ENCODE data around the gene RASGRP1. TPM values are rescaled to one million over a fixed set of nuclear protein-coding genes. Genes with fewer than 3 reads are reported as not detected.

The RASGRP1 gene
- total and polyA plus RNA-seq, 10 of the 15 experiments (the other 5 are each of a cell fraction or from before 2014, with no cell fraction given): 5.6 to 234 (median 20.9) TPM

DNA sequence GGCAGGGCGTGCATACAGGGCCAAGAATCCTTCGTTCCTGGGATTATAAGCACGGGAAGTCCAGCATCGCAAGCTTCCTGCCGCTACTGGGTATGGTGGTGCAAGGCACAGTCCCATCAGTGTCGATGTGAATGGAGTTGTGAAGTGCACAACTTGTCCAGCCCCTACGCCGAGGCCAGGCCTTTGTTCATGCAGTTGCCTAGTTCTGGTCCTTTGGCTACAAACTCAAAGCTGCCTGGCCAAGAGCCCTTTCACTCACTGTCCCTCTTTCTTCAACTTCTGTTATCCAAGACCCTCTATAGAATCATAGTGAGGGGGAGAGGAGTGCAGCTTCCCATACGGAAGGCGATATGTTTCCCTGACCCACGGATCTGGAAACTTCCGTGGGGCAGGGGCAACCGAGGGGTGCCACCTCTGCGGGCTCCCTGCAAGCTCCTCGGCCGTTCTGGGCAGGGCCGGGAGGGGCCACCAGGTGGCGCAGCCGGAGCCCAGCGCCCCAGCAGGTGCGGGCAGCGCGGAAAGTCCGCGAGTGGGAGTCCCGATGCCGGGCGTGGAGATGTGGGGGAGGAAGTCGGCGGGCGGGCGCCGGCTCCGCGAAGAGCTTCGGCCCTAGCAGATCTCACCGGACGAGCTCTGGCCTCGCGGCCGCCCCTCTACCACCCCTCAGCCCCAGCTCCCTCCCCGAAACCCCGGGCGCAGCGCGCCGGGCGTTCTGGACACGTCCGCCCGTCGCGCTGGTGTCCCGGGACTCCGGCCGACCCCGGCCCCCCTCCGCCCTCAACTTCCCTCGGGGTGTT, 693 bp downstream of the RASGRP1 start (continued):
- no peak for TF ChIP-seq BMI1 (IDR thresholded peaks at IDR 0.05; ENCODE audit: borderline replicate concordance)
- TF ChIP-seq, protein P1, sequence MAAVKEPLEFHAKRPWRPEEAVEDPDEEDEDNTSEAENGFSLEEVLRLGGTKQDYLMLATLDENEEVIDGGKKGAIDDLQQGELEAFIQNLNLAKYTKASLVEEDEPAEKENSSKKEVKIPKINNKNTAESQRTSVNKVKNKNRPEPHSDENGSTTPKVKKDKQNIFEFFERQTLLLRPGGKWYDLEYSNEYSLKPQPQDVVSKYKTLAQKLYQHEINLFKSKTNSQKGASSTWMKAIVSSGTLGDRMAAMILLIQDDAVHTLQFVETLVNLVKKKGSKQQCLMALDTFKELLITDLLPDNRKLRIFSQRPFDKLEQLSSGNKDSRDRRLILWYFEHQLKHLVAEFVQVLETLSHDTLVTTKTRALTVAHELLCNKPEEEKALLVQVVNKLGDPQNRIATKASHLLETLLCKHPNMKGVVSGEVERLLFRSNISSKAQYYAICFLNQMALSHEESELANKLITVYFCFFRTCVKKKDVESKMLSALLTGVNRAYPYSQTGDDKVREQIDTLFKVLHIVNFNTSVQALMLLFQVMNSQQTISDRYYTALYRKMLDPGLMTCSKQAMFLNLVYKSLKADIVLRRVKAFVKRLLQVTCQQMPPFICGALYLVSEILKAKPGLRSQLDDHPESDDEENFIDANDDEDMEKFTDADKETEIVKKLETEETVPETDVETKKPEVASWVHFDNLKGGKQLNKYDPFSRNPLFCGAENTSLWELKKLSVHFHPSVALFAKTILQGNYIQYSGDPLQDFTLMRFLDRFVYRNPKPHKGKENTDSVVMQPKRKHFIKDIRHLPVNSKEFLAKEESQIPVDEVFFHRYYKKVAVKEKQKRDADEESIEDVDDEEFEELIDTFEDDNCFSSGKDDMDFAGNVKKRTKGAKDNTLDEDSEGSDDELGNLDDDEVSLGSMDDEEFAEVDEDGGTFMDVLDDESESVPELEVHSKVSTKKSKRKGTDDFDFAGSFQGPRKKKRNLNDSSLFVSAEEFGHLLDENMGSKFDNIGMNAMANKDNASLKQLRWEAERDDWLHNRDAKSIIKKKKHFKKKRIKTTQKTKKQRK (IDR thresholded peaks at IDR 0.05; ENCODE audit: low read depth, low read length): no peak
- peak; percentile 60 for TF ChIP-seq RELA (IDR thresholded peaks at IDR 0.05; ENCODE audit: borderline replicate concordance, partially characterized antibody)
- TF ChIP-seq IKZF2 (IDR thresholded peaks at IDR 0.05): peak; percentile 11 to 68; a peak in 2 of 4 replicates
- TF ChIP-seq ZNF24 (IDR thresholded peaks at IDR 0.05): 0 out of 2 replicates have a peak, but pooled peaks have one; percentile 16
- TF ChIP-seq IRF5 (IDR thresholded peaks at IDR 0.05; ENCODE audit: borderline replicate concordance): no peak
- TF ChIP-seq CHD1 (IDR thresholded peaks at IDR 0.05; ENCODE audit: low read depth, low read length): no peak
- TF ChIP-seq YY1 (IDR thresholded peaks at IDR 0.05; ENCODE audit: low read depth, low read length): peak; percentile 78

Measured in GM12878 (cell line).